ENCODE data around the gene OPN3. TPM values are rescaled to one million over a fixed set of nuclear protein-coding genes. Genes with fewer than 3 reads are reported as not detected.

The OPN3 gene
- total and polyA plus RNA-seq, 2 experiments from 2014 or later = 14.0 to 15.2 TPM

- no peaks in the 10 kb centered on the region; the same call in 1 of the 2 replicates for H3K27me3 ChIP-seq (replicated peaks; ENCODE audit: insufficient read depth)
- no peak overlapping the region for H2AFZ ChIP-seq
- DNase-seq = no peak
- no peak overlapping the region for H3K4me2 ChIP-seq (ENCODE audit: unreplicated experiment)
- in situ Hi-C loops (cut with MboI) = no loop called here
- 71 to 73% methylated on average over 4 of the region's 4 CpGs for WGBS, 2 experiments (ENCODE audit: low coverage in 1 of 2, low lambda C conversion rate in 2 of 2, missing lambda C conversion rate in 2 of 2)
- no peaks in the 10 kb centered on the region for H4K20me1 ChIP-seq (ENCODE audit: insufficient read depth)
- no peak overlapping the region for H3K27ac ChIP-seq
- no peak overlapping the region for H3K4me3 ChIP-seq
- no peak for TF ChIP-seq EZH2 (IDR thresholded peaks at IDR 0.05; ENCODE audit: insufficient read depth, poor library complexity, severe bottlenecking)
- no peak for TF ChIP-seq EZH2phosphoT487 (IDR thresholded peaks at IDR 0.05; ENCODE audit: insufficient read depth, low read depth)
- no peaks in the 10 kb centered on the region for H3K4me1 ChIP-seq (ENCODE audit: insufficient read depth)
- H3K36me3 ChIP-seq (ENCODE audit: low read depth) = no peaks in the 10 kb centered on the region
- no peak overlapping the region for H3K9ac ChIP-seq
- no peaks in the 10 kb centered on the region for H3K9me3 ChIP-seq (ENCODE audit: low read depth)
- H3K79me2 ChIP-seq (ENCODE audit: insufficient read depth) = no peaks in the 10 kb centered on the region
- H3F3A ChIP-seq (ENCODE audit: insufficient read depth) = no peaks in the 10 kb centered on the region
- H3K9me2 ChIP-seq (ENCODE audit: insufficient read depth) = no peaks in the 10 kb centered on the region
Observed at GRCh38 chr1:241560146-241560848, 79.9 kb downstream of the OPN3 start.

GRCh38 chr1:241557551-241558193 lies 82.5 kb downstream of the OPN3 start:
- Histone ChIP-seq H4K20me1 (ENCODE audit: insufficient read depth) (no peaks in the 10 kb centered on the region), H3F3A (ENCODE audit: insufficient read depth) (no peaks in the 10 kb centered on the region), H3K9ac (no peak overlapping the region), H3K4me3 (no peak overlapping the region), H3K4me2 (ENCODE audit: unreplicated experiment) (no peak overlapping the region), H2AFZ (no peak overlapping the region), H3K27me3 (replicated peaks; ENCODE audit: insufficient read depth) (no peaks in the 10 kb centered on the region), H3K27ac (no peak overlapping the region), H3K4me1 (ENCODE audit: insufficient read depth) (no peaks in the 10 kb centered on the region), H3K36me3 (ENCODE audit: low read depth) (no peaks in the 10 kb centered on the region), H3K9me3 (ENCODE audit: low read depth) (no peaks in the 10 kb centered on the region), H3K79me2 (ENCODE audit: insufficient read depth) (no peaks in the 10 kb centered on the region), H3K9me2 (ENCODE audit: insufficient read depth) (no peaks in the 10 kb centered on the region)
- 37% methylated on average over 5 of the region's 5 CpGs for WGBS, 2 experiments (ENCODE audit: low coverage in 1 of 2, low lambda C conversion rate in 2 of 2, missing lambda C conversion rate in 2 of 2)
- no peak for TF ChIP-seq EZH2 (IDR thresholded peaks at IDR 0.05; ENCODE audit: insufficient read depth, poor library complexity, severe bottlenecking)
- TF ChIP-seq EZH2phosphoT487 (IDR thresholded peaks at IDR 0.05; ENCODE audit: insufficient read depth, low read depth) = no peak
- in situ Hi-C loops (cut with MboI) = no loop called here
- no peak for DNase-seq

DNA sequence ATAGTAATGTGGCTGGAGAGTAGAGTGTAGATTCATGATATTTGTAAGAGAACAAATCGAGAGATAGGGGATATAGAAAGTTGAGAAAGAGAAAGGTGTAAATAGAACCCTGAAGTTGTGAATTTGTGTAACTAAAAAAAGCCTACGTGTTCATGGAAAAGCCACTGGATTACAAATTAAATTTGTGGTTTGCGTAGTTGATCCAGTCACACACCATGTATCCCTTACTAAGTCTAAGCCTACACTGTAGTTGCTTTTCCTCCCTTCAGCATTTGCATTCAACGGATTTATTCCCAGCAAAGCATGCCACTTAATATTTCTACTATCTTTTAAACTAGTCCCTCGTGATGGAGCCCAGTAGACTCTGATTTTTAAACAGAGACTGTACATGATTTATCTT lies 83.1 kb downstream of the OPN3 start:
- no peaks in the 10 kb centered on the region for H3K4me1 ChIP-seq (ENCODE audit: insufficient read depth)
- H3K27ac ChIP-seq = no peak overlapping the region
- no peaks in the 10 kb centered on the region for H3K36me3 ChIP-seq (ENCODE audit: low read depth)
- DNase-seq = no peak
- TF ChIP-seq EZH2 (IDR thresholded peaks at IDR 0.05; ENCODE audit: insufficient read depth, poor library complexity, severe bottlenecking) (no peak), EZH2phosphoT487 (IDR thresholded peaks at IDR 0.05; ENCODE audit: insufficient read depth, low read depth) (no peak)
- H3K9ac ChIP-seq = no peak overlapping the region
- 64 to 67% methylated on average over 5 of the region's 5 CpGs for WGBS, 2 experiments (ENCODE audit: low coverage in 1 of 2, low lambda C conversion rate in 2 of 2, missing lambda C conversion rate in 2 of 2)
- in situ Hi-C loops (cut with MboI) = no loop called here
- no peak overlapping the region for H3K4me2 ChIP-seq (ENCODE audit: unreplicated experiment)
- no peaks in the 10 kb centered on the region for H3K79me2 ChIP-seq (ENCODE audit: insufficient read depth)
- no peaks in the 10 kb centered on the region for H3K27me3 ChIP-seq (replicated peaks; ENCODE audit: insufficient read depth)
- H3K9me3 ChIP-seq (ENCODE audit: low read depth) = no peaks in the 10 kb centered on the region
- no peaks in the 10 kb centered on the region for H4K20me1 ChIP-seq (ENCODE audit: insufficient read depth)
- H3K9me2 ChIP-seq (ENCODE audit: insufficient read depth) = no peaks in the 10 kb centered on the region
- no peaks in the 10 kb centered on the region for H3F3A ChIP-seq (ENCODE audit: insufficient read depth)
- H2AFZ ChIP-seq = no peak overlapping the region
- no peak overlapping the region for H3K4me3 ChIP-seq

DNA sequence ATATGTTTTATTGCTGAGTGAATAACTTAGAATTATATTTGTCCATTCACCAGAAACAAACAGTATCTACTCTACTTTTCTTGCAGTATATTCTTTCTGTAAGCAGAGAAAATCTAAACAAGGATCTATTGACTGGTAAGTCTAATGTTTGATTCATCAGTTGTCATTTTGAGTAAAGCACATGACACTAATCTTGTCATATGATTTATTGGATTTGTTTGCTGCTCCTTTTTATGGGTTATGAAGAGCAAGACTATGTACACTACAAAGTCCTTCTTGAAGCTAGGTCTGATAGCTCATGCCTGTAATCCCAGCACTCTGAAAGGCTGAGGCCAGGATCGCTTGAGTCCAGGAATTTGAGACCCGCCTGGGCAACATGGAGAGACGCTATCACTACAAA lies 84.6 kb downstream of the OPN3 start:
- H3K9me2 ChIP-seq (ENCODE audit: insufficient read depth) = no peaks in the 10 kb centered on the region
- TF ChIP-seq EZH2 (IDR thresholded peaks at IDR 0.05; ENCODE audit: insufficient read depth, poor library complexity, severe bottlenecking) (no peak), EZH2phosphoT487 (IDR thresholded peaks at IDR 0.05; ENCODE audit: insufficient read depth, low read depth) (no peak)
- in situ Hi-C loops (cut with MboI) = no loop called here
- no peak overlapping the region for H3K27ac ChIP-seq
- no peaks in the 10 kb centered on the region for H3K27me3 ChIP-seq (replicated peaks; ENCODE audit: insufficient read depth)
- no peaks in the 10 kb centered on the region for H4K20me1 ChIP-seq (ENCODE audit: insufficient read depth)
- no peak overlapping the region for H3K4me3 ChIP-seq
- no peak for DNase-seq
- no peak overlapping the region for H3K4me2 ChIP-seq (ENCODE audit: unreplicated experiment)
- H3K9ac ChIP-seq = no peak overlapping the region
- 79 to 92% methylated on average over 3 of the region's 3 CpGs for WGBS, 2 experiments (ENCODE audit: low coverage in 1 of 2, low lambda C conversion rate in 2 of 2, missing lambda C conversion rate in 2 of 2)
- H3K4me1 ChIP-seq (ENCODE audit: insufficient read depth) = no peaks in the 10 kb centered on the region
- H2AFZ ChIP-seq = no peak overlapping the region
- no peaks in the 10 kb centered on the region for H3K79me2 ChIP-seq (ENCODE audit: insufficient read depth)
- no peaks in the 10 kb centered on the region for H3F3A ChIP-seq (ENCODE audit: insufficient read depth)
- H3K36me3 ChIP-seq (ENCODE audit: low read depth) = no peaks in the 10 kb centered on the region
- H3K9me3 ChIP-seq (ENCODE audit: low read depth) = no peaks in the 10 kb centered on the region
